Astrocyte (in vitro differentiated cells and primary cell): ENCODE results near the gene CZIB. TPM values are rescaled to one million over a fixed set of nuclear protein-coding genes. Genes with fewer than 3 reads are reported as not detected.
"Not testable (repeated sequence)": the region's sequence is repeated elsewhere in the genome, so short reads cannot be mapped to it uniquely, and the experiment has no call there.

Experiments
- DNase-seq: peaks from one replicate; pipeline ENCODE4 v3.0.0-alpha.2; 2010; ENCODE audit warnings: low read depth
- FAIRE-seq: peaks from 2 replicates; lab custom pipeline; 2011; peaks lifted over from hg19 to GRCh38; lab: Jason Lieb, UNC
- H2AFZ ChIP-seq: 2 replicates; pipeline ENCODE4 v1.6.0; 2012; ENCODE audit warnings: low read depth, low read length, inconsistent platforms
- H3K27ac ChIP-seq: 2 replicates; pipeline ENCODE4 v1.5.1; 2011; ENCODE audit warnings: low read depth, low read length, inconsistent platforms
- H3K27me3 ChIP-seq: 2 replicates; pipeline ENCODE4 v1.6.0; 2011; ENCODE audit warnings: low read length, inconsistent platforms; ENCODE audit not compliant: insufficient read depth
- H3K36me3 ChIP-seq: 2 replicates; pipeline ENCODE4 v1.5.1; 2011; ENCODE audit warnings: low read length, inconsistent platforms; ENCODE audit not compliant: insufficient read depth
- H3K4me1 ChIP-seq: 2 replicates; pipeline ENCODE4 v1.5.1; 2011; ENCODE audit warnings: low read length, inconsistent platforms; ENCODE audit not compliant: insufficient read depth
- H3K4me2 ChIP-seq: 2 replicates; pipeline ENCODE4 v1.6.0; 2012; ENCODE audit warnings: low read length, inconsistent platforms
- H3K4me3 ChIP-seq: 2 replicates; pipeline ENCODE4 v1.5.1; 2011; ENCODE audit warnings: low read depth, mild to moderate bottlenecking, low read length, inconsistent platforms; ENCODE audit not compliant: insufficient read depth
- H3K79me2 ChIP-seq: 2 replicates; pipeline ENCODE4 v1.6.0; 2012; ENCODE audit warnings: mild to moderate bottlenecking, low read length, inconsistent platforms; ENCODE audit not compliant: insufficient read depth
- H3K9ac ChIP-seq: 2 replicates; pipeline ENCODE4 v1.6.0; 2012; ENCODE audit warnings: mild to moderate bottlenecking, low read length, inconsistent platforms
- H3K9me3 ChIP-seq: 2 replicates; pipeline ENCODE4 v1.5.1; 2012; ENCODE audit warnings: low read depth, mild to moderate bottlenecking, low read length, inconsistent platforms; ENCODE audit not compliant: insufficient read depth
- H4K20me1 ChIP-seq: 2 replicates; pipeline ENCODE4 v1.6.0; 2012; ENCODE audit warnings: low read length, inconsistent platforms; ENCODE audit not compliant: insufficient read depth
- H3K27ac Mint-ChIP-seq: one replicate; pipeline ENCODE4 v1.8.0; 2021; ENCODE audit warnings: mild to moderate bottlenecking, mixed read lengths; ENCODE audit not compliant: unreplicated experiment
- H3K27me3 Mint-ChIP-seq: one replicate; pipeline ENCODE4 v1.8.0; 2021; ENCODE audit warnings: low read depth, mixed read lengths; ENCODE audit not compliant: unreplicated experiment
- H3K36me3 Mint-ChIP-seq: one replicate; pipeline ENCODE4 v1.8.0; 2021; ENCODE audit warnings: low read depth, mixed read lengths; ENCODE audit not compliant: unreplicated experiment
- H3K4me1 Mint-ChIP-seq: one replicate; pipeline ENCODE4 v1.8.0; 2021; ENCODE audit warnings: low read depth, mixed read lengths; ENCODE audit not compliant: unreplicated experiment
- H3K4me3 Mint-ChIP-seq: one replicate; pipeline ENCODE4 v1.8.0; 2021; ENCODE audit warnings: mild to moderate bottlenecking, moderate library complexity, mixed read lengths; ENCODE audit not compliant: unreplicated experiment
- H3K9me3 Mint-ChIP-seq: one replicate; pipeline ENCODE4 v1.8.0; 2021; ENCODE audit warnings: mild to moderate bottlenecking, mixed read lengths; ENCODE audit not compliant: unreplicated experiment
- EZH2 ChIP-seq: IDR thresholded peaks from 2 replicates; pipeline ENCODE4 v1.6.1; 2012; ENCODE audit warnings: mild to moderate bottlenecking, low read length, inconsistent platforms; ENCODE audit not compliant: insufficient read depth
- total RNA-seq: library from RNA; stranded (reverse); gene quantifications from 2 replicates; pipeline ENCODE4 v1.2.1, GENCODE V29; 2021
- TF ChIP-seq, protein P1 (sequence below): IDR thresholded peaks from 2 replicates; pipeline ENCODE4 v1.5.1; 2011; ENCODE audit warnings: low read depth, mild to moderate bottlenecking, inconsistent platforms, low read length, moderate library complexity; ENCODE audit not compliant: insufficient read depth

CZIB gene
- total RNA-seq, 1 donor from 2014 or later = 34.5 TPM

DNA sequence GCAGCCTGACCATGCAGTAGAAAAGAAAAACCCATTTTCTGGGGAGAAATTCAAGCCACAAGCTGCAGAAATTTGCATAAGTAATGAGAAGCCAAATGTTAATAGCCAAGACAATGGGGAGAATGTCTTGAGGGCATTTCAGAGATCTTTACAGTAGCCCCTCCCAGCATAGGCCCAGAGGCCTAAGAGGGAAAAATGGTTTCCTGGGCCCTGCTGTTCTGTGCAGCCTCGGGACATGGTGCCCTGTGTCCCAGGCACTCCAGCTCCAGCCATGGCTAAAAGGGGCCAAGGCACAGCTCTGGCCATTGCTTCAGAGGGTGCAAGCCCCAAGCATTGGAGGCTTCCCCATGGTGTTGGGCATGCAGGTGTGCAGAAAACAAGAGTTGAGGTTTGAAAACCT lies 14.9 kb downstream of the CZIB start:
- not testable (repeated sequence) for H3K4me1 Mint-ChIP-seq, DNase-seq, H3K4me2 ChIP-seq, H3K4me1 ChIP-seq, H3K27me3 ChIP-seq, H3K79me2 ChIP-seq, FAIRE-seq, H3K27me3 Mint-ChIP-seq, H2AFZ ChIP-seq, H3K27ac Mint-ChIP-seq, H3K27ac ChIP-seq, H3K4me3 Mint-ChIP-seq, H3K4me3 ChIP-seq, H3K9ac ChIP-seq, H4K20me1 ChIP-seq
- Mint-ChIP-seq H3K9me3 (peaks cover 11% of the 10 kb centered on the region), H3K36me3 (peaks cover 59% of the 10 kb centered on the region)
- peaks cover 10% of the 10 kb centered on the region for H3K9me3 ChIP-seq
- peaks cover 27% of the 10 kb centered on the region for H3K36me3 ChIP-seq

DNA sequence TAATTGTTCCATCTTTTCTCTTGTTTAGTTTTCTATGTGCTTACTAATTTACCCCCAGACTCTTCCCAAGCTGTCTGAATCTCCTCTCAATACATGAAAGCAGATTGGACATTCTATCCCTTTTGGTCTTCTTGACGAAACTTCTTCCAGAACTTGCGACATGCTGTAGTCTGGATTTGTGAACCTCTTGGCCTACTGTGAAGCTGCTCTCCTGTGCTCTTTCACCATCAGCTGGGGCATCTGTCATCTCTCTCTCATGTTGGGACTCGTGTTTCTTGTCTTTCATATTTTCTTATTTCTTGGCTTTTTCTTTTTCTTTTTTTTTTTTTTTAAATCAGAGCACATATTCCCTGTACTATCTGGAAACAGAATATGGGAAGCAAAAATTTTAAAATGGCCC lies 17.0 kb downstream of the CZIB start:
- Histone ChIP-seq H3K27ac (no peak overlapping the region), H4K20me1 (no peaks in the 10 kb centered on the region), H3K9ac (no peak overlapping the region), H3K79me2 (peaks cover under 1% of the 10 kb centered on the region), H3K4me1 (no peaks in the 10 kb centered on the region), H3K4me3 (no peak overlapping the region), H3K9me3 (peaks cover 10% of the 10 kb centered on the region), H3K4me2 (no peak overlapping the region), H3K36me3 (peaks cover 12% of the 10 kb centered on the region), H2AFZ (no peak overlapping the region), H3K27me3 (no peaks in the 10 kb centered on the region)
- Mint-ChIP-seq H3K36me3 (peaks cover 53% of the 10 kb centered on the region), H3K9me3 (peaks cover 11% of the 10 kb centered on the region), H3K4me3 (no peak overlapping the region), H3K4me1 (no peaks in the 10 kb centered on the region), H3K27ac (no peak overlapping the region), H3K27me3 (no peaks in the 10 kb centered on the region)
- FAIRE-seq = no peak
- no peak for TF ChIP-seq EZH2
- TF ChIP-seq, protein P1, sequence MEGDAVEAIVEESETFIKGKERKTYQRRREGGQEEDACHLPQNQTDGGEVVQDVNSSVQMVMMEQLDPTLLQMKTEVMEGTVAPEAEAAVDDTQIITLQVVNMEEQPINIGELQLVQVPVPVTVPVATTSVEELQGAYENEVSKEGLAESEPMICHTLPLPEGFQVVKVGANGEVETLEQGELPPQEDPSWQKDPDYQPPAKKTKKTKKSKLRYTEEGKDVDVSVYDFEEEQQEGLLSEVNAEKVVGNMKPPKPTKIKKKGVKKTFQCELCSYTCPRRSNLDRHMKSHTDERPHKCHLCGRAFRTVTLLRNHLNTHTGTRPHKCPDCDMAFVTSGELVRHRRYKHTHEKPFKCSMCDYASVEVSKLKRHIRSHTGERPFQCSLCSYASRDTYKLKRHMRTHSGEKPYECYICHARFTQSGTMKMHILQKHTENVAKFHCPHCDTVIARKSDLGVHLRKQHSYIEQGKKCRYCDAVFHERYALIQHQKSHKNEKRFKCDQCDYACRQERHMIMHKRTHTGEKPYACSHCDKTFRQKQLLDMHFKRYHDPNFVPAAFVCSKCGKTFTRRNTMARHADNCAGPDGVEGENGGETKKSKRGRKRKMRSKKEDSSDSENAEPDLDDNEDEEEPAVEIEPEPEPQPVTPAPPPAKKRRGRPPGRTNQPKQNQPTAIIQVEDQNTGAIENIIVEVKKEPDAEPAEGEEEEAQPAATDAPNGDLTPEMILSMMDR = no peak
- no peak for DNase-seq

DNA sequence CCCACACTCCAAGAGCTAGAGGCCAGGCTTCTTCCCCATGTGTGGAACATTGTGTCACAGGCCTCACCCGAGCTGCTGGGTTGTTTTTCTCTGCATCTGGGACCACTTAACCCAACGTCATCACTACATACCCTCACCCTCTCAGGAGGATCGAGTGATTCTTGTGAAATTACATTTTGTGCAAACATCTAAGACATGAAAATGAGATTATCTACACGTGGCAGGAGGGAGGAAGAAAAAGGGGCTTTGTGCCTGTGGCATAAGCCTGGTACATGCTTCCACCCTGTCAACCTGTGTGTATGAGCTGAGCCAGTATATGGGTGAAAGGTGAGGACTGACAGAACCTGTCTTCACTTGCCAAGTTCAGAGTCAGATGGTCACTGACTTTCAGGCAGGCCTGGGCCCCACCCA lies 22.2 kb downstream of the CZIB start:
- no peak for FAIRE-seq
- Histone ChIP-seq H3K27ac (no peak overlapping the region), H2AFZ (no peak overlapping the region)

More for the DNA sequence above, 22.2 kb downstream of the CZIB start:
- no peak for DNase-seq
- peaks cover 9% of the 10 kb centered on the region for H3K4me1 Mint-ChIP-seq
- Histone ChIP-seq H3K9ac (peak overlapping the region; percentile 97), H3K36me3 (peaks cover under 1% of the 10 kb centered on the region), H3K27me3 (no peaks in the 10 kb centered on the region), H3K79me2 (peaks cover 18% of the 10 kb centered on the region), H3K4me2 (peak overlapping the region; percentile 100), H3K9me3 (no peaks in the 10 kb centered on the region), H3K4me3 (no peak overlapping the region), H4K20me1 (peaks cover 5% of the 10 kb centered on the region), H3K4me1 (peaks cover 12% of the 10 kb centered on the region)
- H3K4me3 Mint-ChIP-seq = peak overlapping the region; percentile 98
- H3K27ac Mint-ChIP-seq = peak overlapping the region; percentile 11
- no peaks in the 10 kb centered on the region for H3K27me3 Mint-ChIP-seq
- peaks cover 14% of the 10 kb centered on the region for H3K36me3 Mint-ChIP-seq
- TF ChIP-seq EZH2 = no peak
- TF ChIP-seq, protein P1 = no peak
- no peaks in the 10 kb centered on the region for H3K9me3 Mint-ChIP-seq
